ENCODE results near the gene LINC00305.

Gene LINC00305

DNA sequence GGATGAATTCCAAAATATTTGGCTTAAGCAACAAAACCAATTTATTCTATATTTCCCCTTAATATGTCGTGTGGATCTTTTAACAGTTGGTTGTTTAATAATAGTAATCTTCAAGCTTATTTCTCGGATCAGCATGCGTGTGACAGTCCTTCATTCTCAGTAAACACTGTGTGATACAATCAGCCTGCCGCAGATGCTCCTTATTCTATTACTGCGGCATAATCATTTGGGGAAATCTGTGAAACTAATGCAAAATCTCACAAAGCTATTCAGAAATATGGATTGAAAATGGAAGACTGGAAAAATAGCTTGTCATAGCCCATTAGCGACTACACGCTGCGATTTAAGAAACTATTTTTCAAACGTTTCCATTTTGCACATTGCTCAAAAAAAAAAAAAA lies 36.9 kb downstream of the LINC00305 start:
- DNase-seq: no peak

- peak; percentile 79 for DNase-seq
Observed at GRCh38 chr18:64110692-64111480, 38.0 kb downstream of the LINC00305 start.

GRCh38 chr18:64103986-64104385 lies 44.9 kb downstream of the LINC00305 start:
- no peak for DNase-seq

DNA sequence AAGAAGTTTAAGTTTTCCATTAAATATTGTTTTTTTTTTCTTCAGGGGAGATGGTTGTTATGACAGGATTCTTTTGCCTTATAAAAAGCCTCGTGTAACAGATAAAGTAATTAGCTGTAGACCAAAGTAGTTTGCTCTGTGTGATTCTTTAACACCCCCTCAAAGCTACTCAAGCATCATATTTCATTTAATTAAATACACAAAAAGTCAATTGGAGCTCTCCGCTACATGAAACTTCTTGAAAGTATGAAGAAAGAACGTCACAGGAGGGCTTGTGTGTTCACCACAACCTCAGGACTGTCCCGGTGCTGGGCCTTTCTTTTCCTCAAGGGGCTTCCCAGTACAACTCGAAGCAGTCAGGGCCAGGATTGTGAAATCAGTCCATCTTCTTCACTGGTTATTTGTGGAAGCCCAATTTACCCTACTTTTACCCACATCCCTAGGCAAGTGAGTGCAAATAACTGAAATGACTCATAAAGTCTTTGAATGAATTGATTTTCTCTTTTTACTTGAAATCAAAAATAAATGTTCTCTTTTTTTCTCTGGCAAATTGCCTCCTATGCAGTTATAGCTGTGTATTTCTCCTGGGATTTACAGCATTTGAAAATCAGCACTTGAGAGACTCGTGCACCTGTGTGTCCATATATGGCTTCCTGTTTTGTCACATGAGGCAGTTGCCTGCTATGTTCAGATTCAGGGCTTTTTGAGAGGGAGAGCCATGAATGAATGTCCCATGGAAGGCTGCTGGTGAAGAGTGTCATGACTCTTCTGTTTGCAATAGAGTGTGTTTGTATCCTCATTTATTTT lies 48.6 kb downstream of the LINC00305 start:
- no peak for DNase-seq

- DNase-seq: no peak
Observed at GRCh38 chr18:64099244-64099643, 49.6 kb downstream of the LINC00305 start.

GRCh38 chr18:64097497-64097896 lies 51.4 kb downstream of the LINC00305 start:
- DNase-seq: no peak

GRCh38 chr18:64095056-64095455 lies 53.8 kb downstream of the LINC00305 start:
- DNase-seq: no peak

GRCh38 chr18:64094210-64094609 lies 54.7 kb downstream of the LINC00305 start:
- no peak for DNase-seq

DNA sequence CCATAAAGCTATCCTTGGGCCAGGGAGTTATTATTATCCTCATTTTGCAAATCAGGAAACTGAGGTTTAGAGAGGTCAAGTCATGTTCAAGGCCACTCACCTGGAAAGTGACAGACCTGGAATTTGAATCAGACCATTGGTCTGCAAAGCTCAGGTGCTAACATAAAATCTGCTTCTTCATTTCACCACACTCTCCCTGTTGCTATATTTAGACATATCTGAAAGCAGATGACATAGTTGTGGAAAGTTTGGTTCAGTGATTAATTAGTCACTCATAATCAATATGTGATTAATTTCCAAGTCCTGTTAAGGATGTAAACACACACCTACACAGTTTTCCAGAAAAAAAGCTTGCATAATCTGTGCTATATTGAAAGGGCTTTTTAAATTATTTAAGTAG lies 57.4 kb downstream of the LINC00305 start:
- no peak for DNase-seq

GRCh38 chr18:64090876-64091275 lies 58.0 kb downstream of the LINC00305 start:
- DNase-seq: no peak

GRCh38 chr18:64083916-64084315 lies 65.0 kb downstream of the LINC00305 start:
- DNase-seq: no peak

DNA sequence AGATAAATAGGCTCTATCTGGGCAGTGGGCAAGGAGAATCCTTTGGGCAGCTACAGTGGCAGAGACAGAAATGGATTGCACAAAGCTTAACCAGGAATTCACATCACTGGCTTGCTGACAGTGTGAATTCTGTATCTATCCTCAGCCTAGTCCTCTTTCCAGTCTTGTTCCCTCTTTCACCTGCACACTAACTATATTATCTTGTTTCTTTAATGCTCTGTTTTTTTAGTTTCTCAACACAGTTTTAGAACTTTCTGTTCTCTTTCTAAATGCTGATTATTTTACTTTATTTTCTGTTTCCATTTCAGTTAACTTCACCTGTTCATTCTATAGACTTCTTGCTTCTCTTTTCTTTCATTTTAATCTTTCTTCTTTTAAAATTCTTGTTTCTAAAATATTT lies 66.4 kb downstream of the LINC00305 start:
- no peak for DNase-seq

GRCh38 chr18:64082054-64082453 lies 66.8 kb downstream of the LINC00305 start:
- DNase-seq: no peak

- DNase-seq: no peak
Observed at GRCh38 chr18:64073971-64074370, 74.9 kb downstream of the LINC00305 start.

- no peak for DNase-seq
Observed at GRCh38 chr18:64055019-64055418, 93.9 kb downstream of the LINC00305 start.

- no peak for DNase-seq
Observed at GRCh38 chr18:64053246-64053645, 95.6 kb downstream of the LINC00305 start.

GRCh38 chr18:64052772-64053171 lies 96.1 kb downstream of the LINC00305 start:
- no peak for DNase-seq

- no peak for DNase-seq
Observed at GRCh38 chr18:64044616-64045015, 104.3 kb downstream of the LINC00305 start.

DNA sequence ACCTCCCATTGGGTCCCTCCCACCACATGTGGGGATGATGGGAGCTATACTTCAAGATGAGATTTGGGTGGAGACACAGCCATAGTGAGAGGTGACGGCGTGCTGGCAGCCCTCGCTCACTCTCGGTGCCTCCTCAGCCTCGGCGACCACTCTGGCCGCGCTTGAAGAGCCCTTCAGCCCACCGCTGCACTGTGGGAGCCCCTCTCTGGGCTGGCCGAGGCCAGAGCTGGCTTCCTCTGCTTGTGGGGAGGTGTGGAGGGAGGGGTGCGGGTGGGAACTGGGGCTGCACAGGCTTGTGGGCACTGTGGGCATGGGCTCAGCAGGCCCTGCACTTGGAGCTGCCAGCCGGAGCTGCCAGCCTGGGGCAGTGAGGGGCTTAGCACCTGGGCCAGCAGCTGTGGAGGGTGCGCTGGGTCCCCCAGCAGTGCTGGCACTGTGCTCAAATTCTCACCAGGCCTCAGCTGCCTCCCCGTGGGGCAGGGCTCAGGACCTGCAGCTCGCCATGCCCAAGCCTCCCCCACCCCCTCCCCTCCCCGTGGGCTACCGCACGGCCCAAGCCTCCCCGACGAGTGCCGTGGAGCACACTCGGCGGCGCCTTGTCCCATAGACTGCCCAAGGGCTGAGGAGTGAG lies 106.0 kb downstream of the LINC00305 start:
- no peak for DNase-seq

- DNase-seq: peak; percentile 28
Observed at GRCh38 chr18:64037812-64038414, 111.0 kb downstream of the LINC00305 start.

DNA sequence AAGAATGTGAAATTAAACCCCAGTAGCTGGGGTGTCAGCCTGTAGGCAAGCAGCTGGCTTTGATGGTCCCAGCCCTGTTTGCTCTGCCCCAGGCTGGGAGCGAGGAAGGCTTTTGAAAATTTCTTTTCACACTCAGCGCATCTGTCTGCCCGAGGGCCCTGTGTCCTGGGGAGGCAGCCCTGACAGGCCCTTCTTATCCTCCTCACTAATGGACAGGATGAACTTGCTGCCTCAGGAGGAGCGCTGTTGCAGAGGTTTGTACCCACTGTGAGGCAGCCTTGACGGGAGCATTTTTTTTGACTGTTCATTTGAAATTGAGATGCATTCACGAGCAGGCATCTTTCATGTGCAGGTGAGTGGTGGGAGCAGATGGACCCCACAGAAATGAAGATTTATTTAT lies 116.6 kb downstream of the LINC00305 start:
- no peak for DNase-seq

DNA sequence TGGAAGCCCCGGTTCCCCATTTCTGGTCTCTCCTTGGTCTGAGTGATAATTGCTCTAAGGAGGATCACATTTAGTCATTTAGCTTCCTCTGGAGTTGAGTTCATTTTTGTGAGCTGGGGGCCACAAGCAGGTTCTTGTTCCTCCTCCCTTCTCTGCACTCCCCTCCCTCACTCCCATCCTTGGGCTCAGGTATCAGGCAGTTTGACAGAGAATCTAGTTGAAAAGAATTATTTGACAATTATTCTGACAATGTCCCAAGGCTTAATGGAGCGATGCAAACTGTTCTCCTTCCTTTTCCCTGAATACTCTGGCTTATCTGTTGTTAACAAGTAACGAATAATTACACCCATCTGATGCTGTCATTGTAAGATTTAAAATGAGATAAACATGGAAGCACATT lies 117.5 kb downstream of the LINC00305 start:
- no peak for DNase-seq
